Ishikawa (cell line): ENCODE data around the gene MARCHF3.

ENCODE experiments used
- EP300 ChIP-seq: IDR thresholded peaks from 2 replicates; pipeline ENCODE4 v1.6.1; 2012; ENCODE audit warnings: borderline replicate concordance
- YY1 ChIP-seq: IDR thresholded peaks from 2 replicates; pipeline ENCODE4 v1.6.1; 2012; ENCODE audit warnings: low read depth

DNA sequence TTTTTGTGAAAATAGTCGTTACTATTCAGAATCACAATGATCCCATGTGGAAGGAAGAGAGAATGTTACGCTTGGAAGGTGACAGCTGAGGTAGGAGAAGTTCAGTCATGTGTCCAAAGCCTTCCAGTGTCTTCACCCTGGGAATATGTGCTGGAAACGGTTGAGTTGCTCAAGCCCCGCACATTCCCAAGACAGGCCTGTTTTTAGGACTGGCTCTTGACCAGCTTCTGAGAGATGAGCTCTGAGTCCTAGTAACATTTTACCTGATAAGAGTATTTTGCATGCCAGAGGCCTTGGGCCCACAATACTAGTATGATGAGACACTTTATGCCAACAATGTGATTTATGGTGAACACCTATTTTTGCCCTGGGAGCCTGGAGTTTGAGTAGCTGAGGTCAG is 151.7 kb downstream of the MARCHF3 start:
- TF ChIP-seq EP300, result no peak
- no peak for TF ChIP-seq YY1
